ENCODE data around the gene LRRC15. TPM values are rescaled to one million over a fixed set of nuclear protein-coding genes. Genes with fewer than 3 reads are reported as not detected.
A peak's percentile ranks its signal among the peaks of the same experiment; 100 is the strongest.

LRRC15 gene
- total and polyA plus RNA-seq, 2 donors from 2014 or later: 0.09 to 0.63 TPM

- intact Hi-C loops (cut with DNase I): no loop called here
- Histone ChIP-seq H3K9ac (ENCODE audit: low read length in 3 of 3) (no peak overlapping the region), H3K27ac (ENCODE audit: low read depth in 2 of 2, low read length in 2 of 2) (no peak overlapping the region), H3K4me3 (ENCODE audit: low read length in 3 of 3) (no peak overlapping the region), H3K4me1 (ENCODE audit: control insufficient read depth in 2 of 3, insufficient read depth in 2 of 3, low read depth in 1 of 3, low read length in 3 of 3) (no peaks in the 10 kb centered on the region), H3K36me3 (ENCODE audit: control insufficient read depth in 2 of 3, insufficient read depth in 3 of 3, low read length in 3 of 3) (peaks cover 2 to 8% (median 6%) of the 10 kb centered on the region in 3 donors), H3K9me3 (ENCODE audit: control insufficient read depth in 2 of 3, insufficient read depth in 1 of 3, low read length in 3 of 3) (no peaks in the 10 kb centered on the region), H3K27me3 (ENCODE audit: control insufficient read depth, insufficient read depth, low read length) (no peaks in the 10 kb centered on the region)
- DNase-seq (no peak), FAIRE-seq (no peak)
- TF ChIP-seq CTCF (IDR thresholded peaks at IDR 0.05; ENCODE audit: borderline replicate concordance, extremely low read depth, insufficient read depth): no peak
Measured at GRCh38 chr3:194405766-194406165, 36.2 kb upstream of the LRRC15 start.

DNA sequence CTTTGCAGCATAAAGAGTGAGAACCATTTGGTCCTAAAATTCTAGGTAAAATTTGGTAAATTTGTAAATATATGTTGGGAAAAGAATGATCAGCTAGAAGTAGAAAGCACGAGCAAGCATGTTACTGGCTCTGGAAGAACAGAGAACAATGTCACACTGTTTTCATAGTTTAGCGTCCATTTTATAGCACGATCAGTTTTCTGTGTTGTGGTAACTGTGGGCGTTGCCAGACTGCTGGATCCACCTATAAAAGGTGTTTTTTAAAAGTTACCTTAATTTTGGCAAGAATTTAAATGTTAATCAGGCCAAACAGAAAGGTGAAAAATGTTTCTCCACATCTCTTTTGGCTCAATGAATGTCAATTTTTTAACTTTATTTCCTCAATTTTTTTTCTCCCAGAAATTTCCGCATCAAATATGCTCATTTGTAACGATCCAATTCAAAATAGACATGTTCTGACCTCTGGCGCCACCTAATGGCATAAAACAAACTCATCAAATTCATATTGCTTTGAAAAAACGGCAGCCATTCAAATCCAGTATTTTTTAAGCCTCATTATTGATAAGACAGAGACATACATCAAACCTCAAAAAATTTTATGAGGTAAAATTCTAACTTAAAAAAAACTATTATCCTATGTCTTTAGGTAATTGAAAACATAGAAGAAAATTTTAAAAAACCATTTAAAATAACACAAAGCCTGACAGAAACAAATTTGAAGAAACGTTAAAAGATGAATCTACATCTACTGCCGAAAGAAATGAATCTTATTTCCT is 35.0 kb upstream of the LRRC15 start:
- peak; percentile 56 for TF ChIP-seq CTCF (IDR thresholded peaks at IDR 0.05; ENCODE audit: borderline replicate concordance, extremely low read depth, insufficient read depth)
- FAIRE-seq (peak; percentile 81), DNase-seq (peak in 2 of 5 donors; percentile 50 to 71)
- no peak overlapping the region for H3K4me3 ChIP-seq (ENCODE audit: low read length in 3 of 3)
- peaks cover 2 to 8% (median 6%) of the 10 kb centered on the region in 3 donors for H3K36me3 ChIP-seq (ENCODE audit: control insufficient read depth in 2 of 3, insufficient read depth in 3 of 3, low read length in 3 of 3)
- no peak overlapping the region for H3K27ac ChIP-seq (ENCODE audit: low read depth in 2 of 2, low read length in 2 of 2)
- no peaks in the 10 kb centered on the region for H3K4me1 ChIP-seq (ENCODE audit: control insufficient read depth in 2 of 3, insufficient read depth in 2 of 3, low read depth in 1 of 3, low read length in 3 of 3)
- intact Hi-C loops (cut with DNase I): no loop called here
- H3K9me3 ChIP-seq (ENCODE audit: control insufficient read depth in 2 of 3, insufficient read depth in 1 of 3, low read length in 3 of 3): no peaks in the 10 kb centered on the region
- H3K9ac ChIP-seq (ENCODE audit: low read length in 3 of 3): no peak overlapping the region
- no peaks in the 10 kb centered on the region for H3K27me3 ChIP-seq (ENCODE audit: control insufficient read depth, insufficient read depth, low read length)

- intact Hi-C loops (cut with DNase I): no loop called here
- no peak overlapping the region for H3K4me3 ChIP-seq (ENCODE audit: low read length in 3 of 3)
- FAIRE-seq: no peak
Measured at GRCh38 chr3:194401868-194402329, 32.4 kb upstream of the LRRC15 start.

More at GRCh38 chr3:194401868-194402329, 32.4 kb upstream of the LRRC15 start:
- no peaks in the 10 kb centered on the region for H3K9me3 ChIP-seq (ENCODE audit: control insufficient read depth in 2 of 3, insufficient read depth in 1 of 3, low read length in 3 of 3)
- H3K9ac ChIP-seq (ENCODE audit: low read length in 3 of 3): no peak overlapping the region
- peaks cover 8% of the 10 kb centered on the region for H3K27me3 ChIP-seq (ENCODE audit: control insufficient read depth, insufficient read depth, low read length)
- peaks cover 0 to 3% (median 0%) of the 10 kb centered on the region in 3 donors for H3K4me1 ChIP-seq (ENCODE audit: control insufficient read depth in 2 of 3, insufficient read depth in 2 of 3, low read depth in 1 of 3, low read length in 3 of 3)
- no peak for DNase-seq
- H3K27ac ChIP-seq (ENCODE audit: low read depth in 2 of 2, low read length in 2 of 2): no peak overlapping the region
- peaks cover 2 to 8% (median 2%) of the 10 kb centered on the region in 3 donors for H3K36me3 ChIP-seq (ENCODE audit: control insufficient read depth in 2 of 3, insufficient read depth in 3 of 3, low read length in 3 of 3)
- no peak for TF ChIP-seq CTCF (IDR thresholded peaks at IDR 0.05; ENCODE audit: borderline replicate concordance, extremely low read depth, insufficient read depth)
